NCI-H1105 (cell line): ENCODE data around the gene RDM1.

Experiments used
- DNase-seq: peaks from one replicate; lab custom pipeline; 2025; lab: John Stamatoyannopoulos, UW

RDM1 gene

DNA sequence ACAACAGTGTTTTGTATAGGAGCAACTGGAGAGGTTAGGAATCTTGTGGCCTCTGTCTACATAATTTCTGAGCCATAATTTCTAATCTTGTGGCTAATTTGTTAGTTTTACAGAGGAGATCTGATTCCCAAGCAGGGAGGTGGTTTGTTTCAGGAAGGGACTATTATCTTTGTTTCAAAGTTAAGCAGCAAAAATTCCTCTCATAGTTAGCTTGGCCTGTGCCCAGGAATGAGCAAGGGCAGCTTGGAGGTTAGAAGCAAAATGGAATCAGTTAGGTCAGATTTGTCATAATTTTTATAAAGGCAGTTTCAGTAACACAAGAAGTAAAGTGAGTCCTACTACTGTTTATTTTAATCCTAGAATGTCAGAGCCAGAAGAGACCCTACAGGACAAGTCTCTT lies 2.0 kb upstream of the RDM1 start:
- DNase-seq = no peak

DNA sequence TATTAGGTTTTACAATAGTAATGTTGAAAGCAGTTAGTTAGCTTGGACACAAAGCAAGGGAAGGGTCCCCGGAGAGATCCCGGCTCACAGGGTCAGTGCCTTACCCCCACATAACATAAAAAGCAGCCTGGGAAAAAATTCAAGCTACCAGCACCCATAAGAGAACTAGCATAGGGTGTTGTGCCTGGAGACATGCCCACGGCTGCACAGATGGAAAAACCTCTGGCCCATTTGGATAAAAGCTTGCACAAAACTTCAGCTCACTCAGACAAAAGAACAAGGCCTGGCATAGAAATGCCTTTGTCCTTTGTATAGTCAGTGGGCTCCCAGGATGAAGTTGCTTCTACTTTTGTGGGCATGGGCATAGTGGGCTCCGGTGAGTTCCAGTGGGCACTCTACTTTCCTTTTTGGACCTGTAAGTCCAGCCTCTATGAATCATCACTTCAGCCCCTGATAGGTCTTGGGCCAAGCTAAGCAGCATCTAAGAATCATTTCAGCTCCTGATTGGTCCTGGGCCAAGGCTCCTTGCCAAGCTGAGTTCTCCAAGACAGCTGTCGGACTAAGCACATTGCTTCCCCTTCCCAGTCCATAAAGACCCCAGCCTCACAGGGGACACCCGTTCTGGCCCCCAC lies 1.3 kb upstream of the RDM1 start:
- no peak for DNase-seq

- no peak for DNase-seq
These were observed 2.9 kb downstream of the RDM1 start for GRCh38 chr17:35927714-35928113.

- DNase-seq = no peak
These were observed 6.9 kb downstream of the RDM1 start for GRCh38 chr17:35923609-35924114.

GRCh38 chr17:35920229-35920628 lies 10.3 kb downstream of the RDM1 start:
- no peak for DNase-seq

GRCh38 chr17:35918665-35919064 lies 11.9 kb downstream of the RDM1 start:
- no peak for DNase-seq

DNA sequence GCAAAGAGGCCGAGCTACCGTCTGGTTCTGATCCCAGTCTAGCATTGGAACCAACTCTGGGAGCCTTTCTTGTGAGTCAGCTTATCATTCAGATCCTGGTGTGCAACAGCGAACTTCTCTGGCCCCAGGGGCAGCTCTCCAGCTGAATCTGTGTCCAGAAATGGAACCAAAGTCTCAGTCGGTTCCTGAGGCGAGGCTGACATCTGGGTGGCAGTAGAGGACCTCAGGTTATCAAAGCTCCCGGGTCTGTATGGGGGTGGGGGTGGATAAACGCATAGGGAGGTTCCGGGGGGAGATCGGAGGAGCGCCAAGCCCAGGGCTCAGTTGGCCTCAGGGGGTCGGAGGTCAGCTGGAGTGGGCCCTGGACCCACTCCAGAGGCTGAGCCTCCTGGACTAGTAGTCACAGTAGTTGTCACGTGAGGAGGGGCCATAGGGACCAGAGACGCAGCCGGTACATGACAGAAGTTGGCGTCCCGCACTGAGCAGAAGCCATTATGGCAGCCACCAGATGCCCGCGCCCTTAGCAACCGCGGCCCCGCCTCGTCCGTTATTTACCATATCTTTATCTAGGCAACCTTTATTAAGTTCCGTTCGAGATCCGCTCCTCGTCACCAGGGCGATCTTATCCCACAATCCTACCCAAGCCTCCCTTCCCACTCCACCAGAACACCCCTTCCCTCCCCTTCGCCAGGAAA lies 12.9 kb downstream of the RDM1 start:
- DNase-seq = no peak

DNA sequence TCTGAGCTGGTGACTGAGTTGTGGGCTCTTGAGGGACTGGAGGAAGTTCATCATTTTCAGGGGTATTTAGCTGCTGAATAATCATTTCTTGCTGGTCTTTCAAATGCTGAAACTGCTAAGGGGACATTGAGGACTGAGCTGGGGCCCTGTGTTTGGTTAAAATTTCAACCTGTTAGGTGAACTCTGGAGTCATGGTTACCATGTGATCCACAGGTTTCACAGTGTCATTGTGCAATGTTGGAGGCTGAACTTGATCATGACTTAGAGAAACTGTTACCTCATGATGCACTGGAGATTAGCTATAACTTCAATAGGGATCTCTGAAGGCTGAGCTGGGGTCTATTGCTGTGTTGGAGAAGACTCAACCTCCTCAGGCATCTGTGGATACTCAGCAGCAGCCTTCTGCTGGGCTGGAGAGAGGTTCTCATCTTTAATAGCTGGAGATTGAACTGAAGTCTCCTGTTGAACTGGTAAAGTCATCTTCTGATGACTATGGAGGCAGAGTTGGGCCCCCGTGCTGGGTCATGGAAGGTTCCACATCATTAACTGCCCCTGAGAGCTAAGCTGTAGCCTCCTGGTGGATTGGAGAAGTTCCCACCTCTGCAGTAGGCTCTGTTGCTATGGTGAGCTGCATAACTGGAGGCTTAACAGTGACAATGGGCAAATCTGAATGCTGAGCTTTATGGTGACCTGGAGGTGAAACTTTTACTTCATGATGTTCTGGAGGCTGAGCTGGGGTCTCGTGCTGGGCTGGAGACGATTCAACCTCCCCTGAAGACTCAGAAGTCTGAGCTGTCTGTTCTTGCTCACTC lies 15.2 kb downstream of the RDM1 start:
- no peak for DNase-seq

GRCh38 chr17:35914354-35914753 lies 16.2 kb downstream of the RDM1 start:
- DNase-seq = no peak

GRCh38 chr17:35913609-35914008 lies 17.0 kb downstream of the RDM1 start:
- DNase-seq = no peak

GRCh38 chr17:35912942-35913341 lies 17.6 kb downstream of the RDM1 start:
- no peak for DNase-seq

GRCh38 chr17:35912339-35912912 lies 18.1 kb downstream of the RDM1 start:
- no peak for DNase-seq

DNA sequence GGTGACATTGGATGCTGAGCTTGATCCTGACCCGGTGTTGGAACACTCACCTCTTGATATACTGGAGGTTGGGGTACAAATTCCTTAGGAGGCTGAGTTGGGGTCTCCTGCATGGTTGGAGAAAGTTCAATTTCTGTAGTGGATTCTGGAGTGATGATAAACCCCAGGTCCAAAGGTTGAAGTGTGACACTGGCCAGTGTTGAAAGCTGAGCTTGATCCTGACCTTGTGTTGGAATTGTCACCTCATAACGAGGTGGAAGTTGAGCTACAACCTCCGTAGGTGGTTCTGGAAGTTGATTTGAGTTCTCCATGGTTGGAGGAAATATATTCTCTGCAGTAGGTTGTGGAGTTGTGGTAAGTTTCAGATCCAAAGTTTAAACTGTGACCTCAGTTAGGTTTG lies 21.2 kb downstream of the RDM1 start:
- no peak for DNase-seq

DNA sequence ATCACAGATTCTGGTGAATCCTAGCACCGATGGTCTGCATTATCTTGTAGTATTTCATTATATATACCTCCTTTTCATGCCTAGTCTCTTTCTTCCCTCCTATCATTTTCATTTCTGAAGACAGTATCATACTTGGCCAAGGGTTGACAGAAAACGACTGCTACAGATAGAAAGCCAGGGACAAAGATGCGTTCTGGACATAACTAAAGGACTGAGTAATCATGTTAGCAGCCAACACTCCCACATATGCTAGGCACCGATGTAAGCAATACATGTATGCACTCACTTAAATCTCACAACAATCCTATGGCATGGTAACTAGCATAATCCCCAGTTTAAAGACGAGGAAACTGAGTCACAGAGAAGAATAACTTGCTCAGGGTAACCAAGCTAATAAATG lies 22.9 kb downstream of the RDM1 start:
- DNase-seq = no peak

DNA sequence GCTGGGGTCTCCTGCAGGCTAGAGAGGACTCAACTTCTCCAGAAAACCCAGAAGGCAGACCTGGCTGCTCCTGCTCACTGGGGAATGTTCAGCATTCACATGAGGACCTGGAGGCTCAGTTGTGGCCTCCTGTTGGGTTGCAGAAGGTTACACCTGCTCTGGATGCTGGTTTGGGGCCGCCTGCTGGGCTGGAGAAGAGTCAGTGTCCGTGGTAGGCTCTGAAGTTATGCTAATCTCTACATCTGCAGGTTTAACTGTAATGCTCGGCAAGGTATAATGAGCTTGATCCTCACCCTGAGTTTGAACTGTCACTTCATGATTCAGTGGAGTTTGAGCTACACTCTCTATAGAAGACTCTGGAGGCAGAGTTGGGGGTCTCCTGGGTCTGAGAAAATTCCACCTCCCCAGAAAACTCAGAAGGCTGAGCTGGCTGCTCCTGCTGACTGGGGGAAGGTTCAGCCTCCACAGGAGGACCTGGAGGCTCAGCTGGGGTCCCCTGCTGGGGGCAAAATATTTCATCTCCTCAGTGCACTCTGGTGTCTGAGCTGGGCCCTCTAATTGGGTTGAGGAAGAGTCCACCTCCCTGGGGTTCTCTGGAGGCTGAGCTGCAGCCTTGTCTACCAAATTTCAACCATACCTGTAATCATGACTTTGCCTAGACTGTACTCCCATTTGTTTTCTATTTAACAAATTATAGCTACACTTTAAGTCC lies 23.5 kb downstream of the RDM1 start:
- no peak for DNase-seq

- no peak for DNase-seq
These were observed 24.2 kb downstream of the RDM1 start for GRCh38 chr17:35906191-35906925.

GRCh38 chr17:35903451-35903850 lies 27.1 kb downstream of the RDM1 start:
- DNase-seq = no peak

DNA sequence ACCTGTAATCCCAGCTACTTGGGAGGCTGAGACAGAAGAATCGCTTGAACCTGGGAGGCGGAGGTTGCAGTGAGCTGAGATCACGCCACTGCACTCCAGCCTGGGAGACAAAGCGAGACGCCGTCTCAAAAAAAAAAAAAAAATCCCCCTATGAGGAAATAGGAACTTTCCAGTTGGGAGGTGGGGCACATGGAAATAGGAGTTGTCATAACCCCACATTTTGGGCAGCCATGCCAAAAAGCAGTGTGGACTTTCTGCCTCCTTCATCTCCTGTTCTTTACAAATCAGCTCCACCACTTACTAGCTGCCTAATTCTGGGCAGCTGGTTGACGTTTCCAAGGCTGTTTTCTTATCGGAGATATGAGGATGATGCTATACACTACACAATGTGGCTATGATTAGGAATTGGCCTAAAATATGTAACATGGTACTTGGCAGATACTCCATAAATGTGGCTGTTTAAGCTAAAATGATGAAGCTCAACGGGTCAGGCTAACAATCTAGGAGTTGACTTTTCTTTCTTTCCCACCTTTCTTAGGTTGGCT lies 28.9 kb downstream of the RDM1 start:
- DNase-seq = no peak

DNA sequence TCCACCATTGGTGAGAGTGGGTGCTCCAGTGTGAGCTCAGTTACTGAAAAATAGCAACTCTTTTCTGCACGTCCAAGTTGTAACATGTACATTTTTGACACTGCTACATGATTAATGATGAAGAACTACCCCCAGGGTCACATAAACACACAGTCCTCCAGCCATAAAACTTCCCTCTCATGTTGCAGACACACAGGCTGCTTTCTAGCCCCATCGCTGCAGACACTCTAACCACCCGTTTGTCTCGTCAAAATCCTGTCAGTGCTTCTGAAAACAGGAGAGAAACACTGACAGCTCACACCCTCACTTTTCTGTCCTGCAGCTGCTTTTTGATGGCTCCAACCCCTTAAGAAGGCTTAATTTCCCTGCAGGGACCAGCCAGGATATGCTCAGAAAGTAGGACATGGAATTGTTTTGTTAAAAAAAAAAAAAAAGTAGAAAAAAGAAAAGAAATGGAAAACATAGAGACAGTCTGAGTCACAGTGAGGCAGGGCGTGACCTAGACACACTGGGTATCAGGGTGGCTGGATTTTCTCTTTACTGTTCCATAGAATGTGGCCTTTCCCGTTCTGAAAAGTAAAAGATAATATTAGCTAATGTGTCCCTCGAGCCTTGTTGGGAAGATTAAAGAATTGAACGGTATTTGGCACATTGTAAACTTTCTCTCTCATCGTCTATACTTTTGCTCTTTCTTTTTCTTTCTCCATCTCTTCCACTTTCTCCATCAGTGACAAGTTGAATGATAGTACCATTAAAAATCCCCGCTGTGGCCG lies 29.7 kb downstream of the RDM1 start:
- DNase-seq = no peak

- no peak for DNase-seq
These were observed 30.3 kb downstream of the RDM1 start for GRCh38 chr17:35900280-35900679.
